ENCODE data around the gene PDE4B.

- no peak for TF ChIP-seq CTCF (IDR thresholded peaks at IDR 0.05)
- TF ChIP-seq POLR2A (IDR thresholded peaks at IDR 0.05): no peak
These were observed 192.8 kb downstream of the PDE4B start for GRCh38 chr1:65985393-65986066.
